ENCODE measurements around the gene PTPN14.
"Not testable (repeated sequence)": the region's sequence is repeated elsewhere in the genome, so short reads cannot be mapped to it uniquely, and the experiment has no call there.

PTPN14 gene

GRCh38 chr1:214513394-214513793 lies 38.0 kb downstream of the PTPN14 start:
- DNase-seq (ENCODE audit: low read depth in 2 of 2, low spot score in 1 of 2), result no peak

GRCh38 chr1:214511639-214511998 lies 39.8 kb downstream of the PTPN14 start:
- DNase-seq (ENCODE audit: low read depth in 2 of 2, low spot score in 1 of 2), result no peak

GRCh38 chr1:214510914-214511638 lies 40.3 kb downstream of the PTPN14 start:
- no peak for DNase-seq (ENCODE audit: low read depth in 2 of 2, low spot score in 1 of 2)

- no peak for DNase-seq (ENCODE audit: low read depth in 2 of 2, low spot score in 1 of 2)
Observed at GRCh38 chr1:214510477-214510876, 40.9 kb downstream of the PTPN14 start.

GRCh38 chr1:214509622-214510021 lies 41.8 kb downstream of the PTPN14 start:
- DNase-seq (ENCODE audit: low read depth in 2 of 2, low spot score in 1 of 2), result not testable (repeated sequence)

GRCh38 chr1:214506972-214507431 lies 44.4 kb downstream of the PTPN14 start:
- DNase-seq (ENCODE audit: low read depth in 2 of 2, low spot score in 1 of 2), result no peak

- no peak for DNase-seq (ENCODE audit: low read depth in 2 of 2, low spot score in 1 of 2)
Observed at GRCh38 chr1:214505134-214505533, 46.3 kb downstream of the PTPN14 start.

GRCh38 chr1:214504330-214504729 lies 47.1 kb downstream of the PTPN14 start:
- DNase-seq (ENCODE audit: low read depth in 2 of 2, low spot score in 1 of 2), result no peak

GRCh38 chr1:214503553-214503952 lies 47.8 kb downstream of the PTPN14 start:
- no peak for DNase-seq (ENCODE audit: low read depth in 2 of 2, low spot score in 1 of 2)

- DNase-seq (ENCODE audit: low read depth in 2 of 2, low spot score in 1 of 2), result no peak
Observed at GRCh38 chr1:214500340-214501055, 50.9 kb downstream of the PTPN14 start.

- no peak for DNase-seq (ENCODE audit: low read depth in 2 of 2, low spot score in 1 of 2)
Observed at GRCh38 chr1:214499732-214500131, 51.7 kb downstream of the PTPN14 start.

- no peak for DNase-seq (ENCODE audit: low read depth in 2 of 2, low spot score in 1 of 2)
Observed at GRCh38 chr1:214498021-214498420, 53.4 kb downstream of the PTPN14 start.

- DNase-seq (ENCODE audit: low read depth in 2 of 2, low spot score in 1 of 2), result no peak
Observed at GRCh38 chr1:214496126-214496525, 55.3 kb downstream of the PTPN14 start.

GRCh38 chr1:214494706-214495105 lies 56.7 kb downstream of the PTPN14 start:
- DNase-seq (ENCODE audit: low read depth in 2 of 2, low spot score in 1 of 2), result no peak

GRCh38 chr1:214494179-214494578 lies 57.2 kb downstream of the PTPN14 start:
- not testable (repeated sequence) for DNase-seq (ENCODE audit: low read depth in 2 of 2, low spot score in 1 of 2)

- DNase-seq (ENCODE audit: low read depth in 2 of 2, low spot score in 1 of 2), result no peak
Observed at GRCh38 chr1:214493126-214493796, 58.1 kb downstream of the PTPN14 start.

- no peak for DNase-seq (ENCODE audit: low read depth in 2 of 2, low spot score in 1 of 2)
Observed at GRCh38 chr1:214492401-214493075, 58.9 kb downstream of the PTPN14 start.

GRCh38 chr1:214491468-214492146 lies 59.8 kb downstream of the PTPN14 start:
- no peak for DNase-seq (ENCODE audit: low read depth in 2 of 2, low spot score in 1 of 2)

- no peak for DNase-seq (ENCODE audit: low read depth in 2 of 2, low spot score in 1 of 2)
Observed at GRCh38 chr1:214485151-214485550, 66.3 kb downstream of the PTPN14 start.

GRCh38 chr1:214483180-214483579 lies 68.2 kb downstream of the PTPN14 start:
- not testable (repeated sequence) for DNase-seq (ENCODE audit: low read depth in 2 of 2, low spot score in 1 of 2)
